Stimulated activated naive CD4-positive, alpha-beta T cell treated with Interleukin-2 at 50 U/mL for 16 hours (primary cell): Measurements from ENCODE around the gene GFRAL.

Experiments
- DNase-seq: peaks from one replicate; lab custom pipeline; 2025; lab: John Stamatoyannopoulos, UW

Gene GFRAL

DNA sequence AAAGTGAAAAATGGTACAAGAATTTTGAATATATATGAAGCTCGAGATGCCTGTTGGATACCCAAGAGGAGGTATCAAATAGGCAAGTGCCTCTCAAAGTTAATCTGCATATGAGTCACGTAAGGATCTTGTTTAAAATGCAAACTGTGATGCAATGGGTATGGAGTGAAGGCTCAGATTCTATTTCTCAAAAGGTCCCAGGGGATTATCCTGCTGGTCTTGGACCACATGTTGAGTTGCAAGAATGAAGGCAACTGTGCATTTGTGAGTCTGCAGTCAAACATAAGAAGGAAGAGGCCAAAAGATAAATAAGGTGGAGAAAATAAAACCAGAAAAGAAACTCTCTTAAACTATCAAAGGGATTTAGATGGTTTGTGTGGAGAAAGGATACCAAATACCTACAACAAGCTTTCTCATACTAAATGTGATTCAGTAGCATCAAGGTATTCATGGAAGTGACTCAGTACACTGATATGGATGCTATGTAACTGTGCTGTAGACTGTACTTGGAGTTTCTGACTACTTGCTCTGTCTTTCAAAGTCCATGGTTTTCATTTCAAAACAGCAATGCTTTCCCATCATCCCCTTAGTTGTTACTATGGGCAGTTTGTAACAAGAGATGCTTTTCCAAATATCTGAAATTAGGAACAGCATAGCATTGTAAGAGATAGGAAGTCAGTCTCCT is 106.3 kb downstream of the GFRAL start:
- DNase-seq: no peak

DNA sequence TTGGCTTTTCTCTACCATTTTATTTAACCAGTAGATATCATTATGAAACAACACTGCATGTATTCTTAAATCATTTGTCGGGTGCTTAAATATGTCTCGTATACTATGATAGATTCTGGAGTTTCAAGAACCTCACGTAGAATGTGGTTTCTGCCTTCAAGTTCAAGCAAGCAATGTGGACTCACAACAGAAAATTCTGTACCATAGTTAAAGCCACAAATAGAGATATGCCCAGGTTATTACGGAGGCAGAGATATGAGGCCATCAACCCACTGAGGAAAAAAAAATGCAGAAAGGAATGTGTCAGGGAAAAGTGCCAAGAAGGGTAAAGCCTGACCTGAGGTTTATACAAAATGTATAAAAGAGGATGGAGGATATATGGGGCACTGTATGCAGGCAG is 109.9 kb downstream of the GFRAL start:
- no peak for DNase-seq

GRCh38 chr6:55438203-55438602 is 110.9 kb downstream of the GFRAL start:
- no peak for DNase-seq

DNA sequence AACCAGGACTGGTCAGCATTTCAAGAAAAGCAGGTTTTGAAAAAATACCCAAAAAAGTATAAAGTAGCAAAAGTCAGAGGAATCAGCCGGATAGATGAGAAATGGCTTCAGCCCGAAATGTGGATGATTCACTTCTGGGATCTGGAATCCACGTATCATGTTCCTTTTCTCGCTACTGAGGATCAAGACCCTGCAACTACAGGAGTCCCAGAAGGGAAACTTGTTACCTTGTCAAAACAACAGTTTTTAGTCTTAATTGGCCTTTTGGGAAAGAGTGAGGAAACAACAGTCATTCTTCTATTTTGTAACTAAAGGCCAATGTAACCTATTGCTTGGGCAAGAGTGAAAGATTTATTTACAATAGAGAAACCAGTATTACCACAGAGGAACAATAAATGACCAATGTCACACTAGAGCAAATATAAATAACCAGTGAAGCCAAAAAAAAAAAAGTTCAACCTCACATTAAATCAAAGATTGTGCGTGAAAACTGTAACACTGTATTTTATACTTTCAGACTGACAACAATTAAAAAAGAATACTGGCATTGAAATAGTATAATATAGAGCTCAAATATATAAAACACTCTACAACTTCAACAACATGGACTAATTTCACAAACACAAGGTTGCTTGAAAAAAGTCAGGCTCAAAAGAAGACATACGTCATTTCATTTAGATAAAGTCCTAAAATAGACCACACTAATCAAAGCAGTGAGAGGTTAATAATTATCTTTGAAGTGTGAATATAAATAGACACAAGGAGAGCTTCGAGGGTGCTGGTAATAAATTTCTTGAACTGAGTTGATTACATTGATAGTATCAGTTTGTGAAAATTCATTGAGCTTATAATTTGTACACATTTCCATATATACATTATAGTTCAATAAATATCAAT is 116.2 kb downstream of the GFRAL start:
- no peak for DNase-seq

DNA sequence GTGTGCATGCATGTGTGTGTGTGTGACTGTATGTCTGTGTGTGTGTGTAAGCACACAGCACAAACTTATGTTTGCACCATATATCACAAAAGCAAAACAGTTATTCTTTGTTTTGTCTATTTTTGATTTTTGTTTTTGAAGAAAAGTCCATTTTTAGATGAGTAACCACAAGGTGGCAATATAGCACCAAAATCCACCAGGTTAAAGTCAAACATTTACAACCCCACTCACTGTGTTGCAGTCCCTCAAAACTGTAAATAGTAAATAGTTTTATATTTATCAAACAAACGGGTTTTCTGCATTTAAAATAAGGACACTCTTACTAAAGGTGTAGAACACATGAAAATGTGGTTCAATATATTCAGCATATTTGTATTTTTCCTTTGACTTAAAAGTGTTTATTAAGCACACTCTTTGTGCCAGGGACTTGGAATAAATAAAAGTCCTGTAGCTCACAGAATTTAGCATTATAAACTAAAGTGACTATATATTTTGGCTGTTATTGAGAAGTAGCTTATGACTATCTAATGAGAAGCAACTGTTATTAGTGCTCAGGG is 118.5 kb downstream of the GFRAL start:
- no peak for DNase-seq

DNA sequence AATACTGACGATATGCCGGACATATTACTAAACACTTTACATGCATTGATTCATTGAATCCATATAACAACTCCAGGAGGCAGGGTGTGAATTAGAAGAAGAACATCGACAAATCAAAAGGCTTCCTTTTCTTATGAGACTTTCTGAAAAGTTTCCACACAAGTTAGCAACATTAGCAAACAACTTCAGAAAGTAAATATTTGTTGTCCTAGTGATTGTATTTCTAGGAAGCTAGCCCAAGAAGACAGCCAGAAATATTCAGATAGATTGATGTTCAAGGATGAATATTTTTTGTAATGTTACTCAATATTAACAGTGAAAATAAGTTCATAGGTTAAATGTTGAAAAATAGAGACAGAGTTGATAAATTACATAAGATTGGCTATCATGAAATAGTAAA is 120.6 kb downstream of the GFRAL start:
- no peak for DNase-seq

DNA sequence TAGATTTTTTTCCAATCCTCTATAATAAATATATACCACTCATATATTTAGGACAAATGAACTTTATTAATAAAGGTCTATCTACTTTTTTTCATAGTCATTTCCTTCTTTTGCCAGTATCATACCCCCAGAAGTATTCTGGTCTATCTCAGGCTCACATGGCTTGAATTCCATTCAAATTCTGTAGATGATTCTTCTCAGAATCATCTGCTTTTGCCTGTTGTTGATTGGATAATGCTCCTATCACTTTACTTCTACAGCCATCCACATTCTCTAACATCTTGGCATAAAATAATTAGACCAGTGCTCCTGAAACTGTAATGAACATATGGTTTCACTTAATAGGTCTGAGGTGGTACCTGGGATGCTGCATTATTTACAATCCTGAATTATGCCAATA is 121.2 kb downstream of the GFRAL start:
- no peak for DNase-seq

DNA sequence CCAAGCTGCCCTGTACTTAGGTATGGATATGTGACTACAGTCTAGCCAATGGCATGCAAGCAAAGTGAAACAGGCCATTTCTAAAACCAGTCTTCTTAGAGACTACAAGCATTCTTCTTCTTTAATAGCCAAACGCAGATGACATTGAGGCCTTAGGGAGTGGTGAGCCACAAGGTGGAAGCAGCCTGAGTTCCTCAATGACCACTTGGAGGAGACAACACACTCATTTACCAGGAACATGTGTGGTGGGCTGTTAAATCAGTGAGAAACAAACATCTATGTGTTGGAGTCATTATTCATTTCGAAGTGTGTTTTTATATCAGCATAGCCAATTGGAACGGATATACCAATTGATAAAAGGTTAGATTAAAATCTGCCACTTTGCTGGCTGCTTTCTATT is 122.0 kb downstream of the GFRAL start:
- no peak for DNase-seq

DNA sequence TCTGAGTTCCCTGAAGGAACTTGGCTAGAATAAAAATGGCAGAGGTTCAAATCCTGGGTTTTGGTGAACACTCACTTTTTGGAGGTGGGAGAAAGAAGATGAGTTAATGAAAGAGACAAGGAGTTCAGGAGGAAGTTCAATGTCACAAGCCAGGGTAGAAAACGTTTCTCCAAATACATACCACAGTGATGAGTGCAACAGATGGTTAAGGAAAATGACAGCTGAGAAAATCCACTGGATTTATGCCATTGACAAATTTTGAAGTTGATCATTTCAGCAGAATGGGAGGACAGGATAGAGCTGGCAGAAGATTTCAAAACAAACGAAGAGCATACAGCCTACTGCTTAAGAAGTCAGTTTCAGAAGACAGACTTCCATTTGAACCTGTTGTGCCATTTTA is 122.7 kb downstream of the GFRAL start:
- DNase-seq: no peak
